Measurements from ENCODE around the gene HOXA2.
A peak's percentile ranks its signal among the peaks of the same experiment; 100 is the strongest.

Gene HOXA2

DNA sequence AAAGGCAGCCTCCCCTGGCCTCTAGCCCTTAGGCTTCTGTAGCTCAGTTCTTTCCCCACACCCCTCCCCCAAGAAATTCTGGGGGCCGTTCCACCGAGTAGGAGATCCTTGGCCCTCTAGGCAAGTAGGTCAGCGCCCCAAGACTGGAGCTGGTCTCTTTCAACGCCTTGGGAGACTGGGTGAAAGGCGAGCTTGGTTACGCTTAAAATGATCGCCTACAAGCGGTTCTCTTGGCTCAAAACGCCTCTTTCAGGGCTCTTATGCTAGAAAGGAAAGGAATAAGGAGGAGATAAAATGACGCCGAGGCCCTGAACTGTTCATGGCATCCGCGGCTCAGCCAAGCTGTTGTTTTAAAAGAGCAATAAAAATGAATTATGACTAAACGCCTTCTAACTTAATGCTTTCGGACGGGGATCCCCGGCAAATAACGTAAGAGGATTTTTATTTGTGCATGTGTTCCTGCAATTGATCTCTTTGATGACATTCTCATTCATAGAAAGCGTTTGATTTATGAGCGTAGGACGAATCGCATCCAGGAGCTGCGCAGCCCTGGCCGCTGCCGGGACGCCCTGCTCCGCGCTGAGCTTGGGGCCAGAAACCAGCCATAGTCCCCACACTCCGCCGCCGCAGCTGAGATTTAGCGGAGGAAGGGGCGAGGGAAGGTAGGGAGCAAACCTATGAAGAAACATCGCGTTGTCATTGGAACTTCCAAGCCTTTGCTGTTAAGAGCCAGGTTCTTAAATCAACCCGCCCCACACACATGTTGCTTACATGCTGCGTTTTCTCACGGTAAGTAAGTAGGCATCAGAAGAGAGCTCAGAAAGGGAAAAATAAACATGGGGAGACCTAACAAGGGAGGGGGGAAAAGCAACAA is 3.7 kb downstream of the HOXA2 start (continued):
- TF ChIP-seq, protein P1, sequence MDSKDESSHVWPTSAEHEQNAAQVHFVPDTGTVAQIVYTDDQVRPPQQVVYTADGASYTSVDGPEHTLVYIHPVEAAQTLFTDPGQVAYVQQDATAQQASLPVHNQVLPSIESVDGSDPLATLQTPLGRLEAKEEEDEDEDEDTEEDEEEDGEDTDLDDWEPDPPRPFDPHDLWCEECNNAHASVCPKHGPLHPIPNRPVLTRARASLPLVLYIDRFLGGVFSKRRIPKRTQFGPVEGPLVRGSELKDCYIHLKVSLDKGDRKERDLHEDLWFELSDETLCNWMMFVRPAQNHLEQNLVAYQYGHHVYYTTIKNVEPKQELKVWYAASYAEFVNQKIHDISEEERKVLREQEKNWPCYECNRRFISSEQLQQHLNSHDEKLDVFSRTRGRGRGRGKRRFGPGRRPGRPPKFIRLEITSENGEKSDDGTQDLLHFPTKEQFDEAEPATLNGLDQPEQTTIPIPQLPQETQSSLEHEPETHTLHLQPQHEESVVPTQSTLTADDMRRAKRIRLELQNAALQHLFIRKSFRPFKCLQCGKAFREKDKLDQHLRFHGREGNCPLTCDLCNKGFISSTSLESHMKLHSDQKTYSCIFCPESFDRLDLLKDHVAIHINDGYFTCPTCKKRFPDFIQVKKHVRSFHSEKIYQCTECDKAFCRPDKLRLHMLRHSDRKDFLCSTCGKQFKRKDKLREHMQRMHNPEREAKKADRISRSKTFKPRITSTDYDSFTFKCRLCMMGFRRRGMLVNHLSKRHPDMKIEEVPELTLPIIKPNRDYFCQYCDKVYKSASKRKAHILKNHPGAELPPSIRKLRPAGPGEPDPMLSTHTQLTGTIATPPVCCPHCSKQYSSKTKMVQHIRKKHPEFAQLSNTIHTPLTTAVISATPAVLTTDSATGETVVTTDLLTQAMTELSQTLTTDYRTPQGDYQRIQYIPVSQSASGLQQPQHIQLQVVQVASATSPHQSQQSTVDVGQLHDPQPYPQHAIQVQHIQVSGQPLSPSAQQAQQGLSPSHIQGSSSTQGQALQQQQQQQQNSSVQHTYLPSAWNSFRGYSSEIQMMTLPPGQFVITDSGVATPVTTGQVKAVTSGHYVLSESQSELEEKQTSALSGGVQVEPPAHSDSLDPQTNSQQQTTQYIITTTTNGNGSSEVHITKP (tag by site-specific recombination; IDR thresholded peaks at IDR 0.05), result peak; percentile 21; the same call in 1 of the 2 replicates
- TF ChIP-seq ZNF449 (tag by site-specific recombination; IDR thresholded peaks at IDR 0.05) (peak; percentile 28; the same call in 1 of the 2 replicates), ZBTB44 (tag by site-specific recombination; IDR thresholded peaks at IDR 0.05) (peak; percentile 91), ZNF654 (tag by site-specific recombination; IDR thresholded peaks at IDR 0.05; ENCODE audit: low read depth) (peak; percentile 14; the same call in 1 of the 2 replicates), TRIM28 (IDR thresholded peaks at IDR 0.05; ENCODE audit: borderline replicate concordance, low read length) (no peak), SP2 (tag by site-specific recombination; IDR thresholded peaks at IDR 0.05) (peak; percentile 62), KLF17 (tag by site-specific recombination; IDR thresholded peaks at IDR 0.05) (0 out of 2 replicates have a peak, but pooled peaks have one; percentile 62), ZNF561 (tag by site-specific recombination; IDR thresholded peaks at IDR 0.05; ENCODE audit: borderline replicate concordance) (peak; percentile 69; the same call in 1 of the 2 replicates), SP7 (tag by site-specific recombination; IDR thresholded peaks at IDR 0.05) (peak; percentile 76), ZNF175 (tag by site-specific recombination; IDR thresholded peaks at IDR 0.05) (no peak), ZSCAN30 (tag by site-specific recombination; IDR thresholded peaks at IDR 0.05) (peak; percentile 88), PRDM1 (tag by site-specific recombination; IDR thresholded peaks at IDR 0.05) (no peak; the same call in 1 of the 2 replicates), ZNF843 (tag by site-specific recombination; IDR thresholded peaks at IDR 0.05) (peak; percentile 90), ZNF311 (tag by site-specific recombination; IDR thresholded peaks at IDR 0.05; ENCODE audit: borderline replicate concordance) (no peak), ZNF18 (tag by site-specific recombination; IDR thresholded peaks at IDR 0.05) (peak; percentile 62), ZBTB21 (tag by site-specific recombination; IDR thresholded peaks at IDR 0.05) (peak; percentile 32; the same call in 1 of the 2 replicates), OSR2 (tag by site-specific recombination; IDR thresholded peaks at IDR 0.05) (peak; percentile 65), GFI1B (tag by site-specific recombination; IDR thresholded peaks at IDR 0.05) (peak; percentile 85; the same call in 1 of the 2 replicates), ZBTB17 (tag by site-specific recombination; IDR thresholded peaks at IDR 0.05) (peak; percentile 81), SP3 (tag by site-specific recombination; IDR thresholded peaks at IDR 0.05) (no peak), HIC1 (tag by site-specific recombination; IDR thresholded peaks at IDR 0.05) (peak; percentile 62; the same call in 1 of the 2 replicates), ZNF214 (tag by site-specific recombination; IDR thresholded peaks at IDR 0.05; ENCODE audit: borderline replicate concordance) (no peak), ZFP3 (tag by site-specific recombination; IDR thresholded peaks at IDR 0.05; ENCODE audit: low read depth) (no peak), EGR2 (tag by site-specific recombination; IDR thresholded peaks at IDR 0.05; ENCODE audit: low read depth) (no peak)
- TF ChIP-seq, protein P2, sequence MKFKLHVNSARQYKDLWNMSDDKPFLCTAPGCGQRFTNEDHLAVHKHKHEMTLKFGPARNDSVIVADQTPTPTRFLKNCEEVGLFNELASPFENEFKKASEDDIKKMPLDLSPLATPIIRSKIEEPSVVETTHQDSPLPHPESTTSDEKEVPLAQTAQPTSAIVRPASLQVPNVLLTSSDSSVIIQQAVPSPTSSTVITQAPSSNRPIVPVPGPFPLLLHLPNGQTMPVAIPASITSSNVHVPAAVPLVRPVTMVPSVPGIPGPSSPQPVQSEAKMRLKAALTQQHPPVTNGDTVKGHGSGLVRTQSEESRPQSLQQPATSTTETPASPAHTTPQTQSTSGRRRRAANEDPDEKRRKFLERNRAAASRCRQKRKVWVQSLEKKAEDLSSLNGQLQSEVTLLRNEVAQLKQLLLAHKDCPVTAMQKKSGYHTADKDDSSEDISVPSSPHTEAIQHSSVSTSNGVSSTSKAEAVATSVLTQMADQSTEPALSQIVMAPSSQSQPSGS (tag by site-specific recombination; IDR thresholded peaks at IDR 0.05; ENCODE audit: low read depth), result no peak

Measured in HEK293 (cell line).